DMS79 treated with DMSO at 0.1 percent for 48 hours (cell line): ENCODE data around the gene BANF1.
"Not testable (repeated sequence)": the region's sequence is repeated elsewhere in the genome, so short reads cannot be mapped to it uniquely, and the experiment has no call there.

Experiments
- DNase-seq: peaks from one replicate; lab custom pipeline; 2025; lab: John Stamatoyannopoulos, UW

Gene BANF1

GRCh38 chr11:65978391-65979238 lies 23.7 kb upstream of the BANF1 start:
- no peak for DNase-seq

DNA sequence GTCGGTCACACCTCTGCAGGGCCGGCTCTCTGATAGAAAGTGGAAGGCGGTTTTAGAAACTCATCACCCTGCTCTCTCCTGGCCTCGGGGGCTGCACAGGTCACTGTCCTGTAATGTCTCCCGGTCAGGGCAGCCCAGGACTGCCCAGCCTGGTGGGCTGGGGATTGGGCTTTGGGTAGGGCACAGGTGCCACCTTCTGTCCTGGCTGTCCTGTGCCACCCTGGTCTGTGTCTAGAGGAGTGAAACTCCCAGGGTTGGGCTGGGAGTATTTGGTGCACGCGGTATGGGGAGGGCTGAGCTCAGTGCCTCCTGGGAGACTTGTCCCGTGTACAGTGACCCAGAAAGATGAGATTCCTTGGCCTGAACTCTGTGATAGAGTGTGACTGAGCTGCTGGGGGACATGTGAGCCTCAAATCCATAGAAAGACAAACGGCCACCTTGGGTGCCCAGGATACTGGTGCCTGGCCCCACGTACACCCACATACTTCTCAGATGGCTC lies 23.0 kb upstream of the BANF1 start:
- DNase-seq = no peak

GRCh38 chr11:65981101-65981740 lies 21.1 kb upstream of the BANF1 start:
- DNase-seq = no peak

DNA sequence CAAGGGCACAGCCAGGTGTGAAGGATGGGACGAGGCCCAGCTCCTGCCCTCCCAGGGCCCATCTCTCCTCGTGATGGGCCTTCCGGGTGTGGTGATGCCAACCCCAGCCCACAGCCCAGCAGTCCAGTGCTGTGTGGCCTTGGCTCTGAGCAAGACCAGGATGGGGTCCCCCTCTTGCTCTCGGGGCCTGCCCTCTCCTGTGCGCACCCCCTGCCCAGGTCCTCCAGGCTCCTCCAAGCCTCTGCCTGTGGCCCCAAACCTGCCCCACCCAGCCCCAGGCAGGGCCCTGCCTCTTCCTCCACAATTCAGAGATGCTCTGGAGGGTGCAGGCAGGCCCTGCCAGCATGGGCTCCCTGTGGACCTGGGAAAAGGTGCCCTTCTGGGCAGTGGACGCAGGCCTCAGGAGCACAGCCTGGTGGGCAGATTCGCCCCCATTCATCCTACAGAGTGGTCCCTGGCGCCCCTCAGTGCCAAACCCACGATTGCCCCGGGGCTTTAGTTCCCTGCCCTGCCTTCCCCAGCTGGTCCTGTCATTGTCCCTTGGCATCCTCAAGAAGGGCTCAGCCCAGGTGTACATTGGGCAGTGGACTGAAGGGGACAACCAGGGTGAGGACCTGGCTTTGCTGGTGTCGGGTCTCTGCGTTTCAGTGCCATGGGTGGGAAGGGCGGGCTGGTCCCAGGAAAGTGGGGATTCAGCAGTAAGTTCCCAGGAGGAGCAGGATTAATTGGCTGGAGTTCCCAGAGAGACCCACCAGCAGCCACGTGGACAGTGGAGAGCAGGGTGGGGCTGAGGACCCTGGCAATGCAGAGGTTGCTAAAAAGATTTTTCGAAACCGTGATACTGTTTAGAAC lies 20.1 kb upstream of the BANF1 start:
- no peak for DNase-seq

- DNase-seq = no peak
These were observed 19.3 kb upstream of the BANF1 start for GRCh38 chr11:65982824-65983588.

- no peak for DNase-seq
These were observed 18.7 kb upstream of the BANF1 start for GRCh38 chr11:65983589-65983987.

DNA sequence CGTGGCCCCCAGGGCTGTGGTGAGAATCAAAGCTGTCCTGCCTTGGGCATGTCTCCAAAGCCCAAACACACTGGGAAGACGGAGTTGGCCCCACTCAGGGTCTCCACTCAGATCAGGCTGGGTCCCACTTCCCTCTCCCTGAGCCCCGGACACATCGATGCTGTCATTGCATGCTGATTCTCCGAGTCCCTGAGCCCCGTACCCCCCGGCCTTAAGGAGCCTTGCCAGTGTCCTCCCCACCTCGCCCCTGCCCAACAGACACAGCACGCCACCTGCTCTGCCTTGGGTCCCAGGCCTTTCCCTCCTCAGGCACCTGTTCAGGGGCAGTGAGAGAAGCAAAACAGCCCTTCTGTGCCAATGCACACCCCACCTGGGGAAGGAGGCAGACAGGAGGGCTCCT lies 15.0 kb upstream of the BANF1 start:
- no peak for DNase-seq

DNA sequence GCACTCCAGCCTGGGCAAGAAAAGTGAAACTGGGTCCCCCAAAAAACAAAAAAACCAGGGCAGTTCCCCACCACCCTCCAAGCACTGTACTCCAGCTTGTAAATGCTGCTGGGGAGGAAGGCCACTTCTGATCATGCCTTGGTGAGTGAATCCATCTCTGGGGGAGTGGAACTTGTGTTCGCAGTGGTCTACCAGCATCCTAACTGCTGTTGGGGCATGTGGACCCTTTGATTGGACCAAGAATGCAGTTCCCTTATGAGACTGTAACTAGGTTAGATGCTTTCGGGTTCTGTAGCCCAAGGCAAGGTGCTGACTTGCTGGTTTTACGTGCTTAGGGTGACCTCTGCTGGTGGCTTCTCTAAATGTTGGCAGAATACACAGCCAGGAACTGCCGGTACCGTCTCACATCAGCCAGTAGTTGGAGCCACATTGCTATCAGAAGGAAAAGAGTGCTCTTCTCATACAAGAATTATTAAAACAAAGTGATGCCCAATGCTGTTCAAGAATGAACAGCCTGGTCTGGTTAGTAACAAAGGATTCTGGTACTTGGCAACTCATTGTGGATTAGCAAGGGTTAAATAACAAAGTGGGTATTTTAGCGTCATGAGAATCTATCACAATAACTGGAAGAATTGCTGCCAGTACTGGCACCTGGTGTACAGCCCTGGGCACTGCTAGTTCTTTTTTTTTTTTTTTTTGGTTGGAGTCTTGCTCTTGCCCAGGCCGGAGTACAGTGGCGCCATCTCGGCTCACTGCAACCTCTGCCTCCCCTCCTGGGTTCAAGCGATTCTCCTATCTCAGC lies 13.3 kb upstream of the BANF1 start:
- peak; percentile 92 for DNase-seq

GRCh38 chr11:65992056-65992455 lies 10.2 kb upstream of the BANF1 start:
- DNase-seq = no peak

- no peak for DNase-seq
These were observed 5.0 kb upstream of the BANF1 start for GRCh38 chr11:65997286-65997685.

DNA sequence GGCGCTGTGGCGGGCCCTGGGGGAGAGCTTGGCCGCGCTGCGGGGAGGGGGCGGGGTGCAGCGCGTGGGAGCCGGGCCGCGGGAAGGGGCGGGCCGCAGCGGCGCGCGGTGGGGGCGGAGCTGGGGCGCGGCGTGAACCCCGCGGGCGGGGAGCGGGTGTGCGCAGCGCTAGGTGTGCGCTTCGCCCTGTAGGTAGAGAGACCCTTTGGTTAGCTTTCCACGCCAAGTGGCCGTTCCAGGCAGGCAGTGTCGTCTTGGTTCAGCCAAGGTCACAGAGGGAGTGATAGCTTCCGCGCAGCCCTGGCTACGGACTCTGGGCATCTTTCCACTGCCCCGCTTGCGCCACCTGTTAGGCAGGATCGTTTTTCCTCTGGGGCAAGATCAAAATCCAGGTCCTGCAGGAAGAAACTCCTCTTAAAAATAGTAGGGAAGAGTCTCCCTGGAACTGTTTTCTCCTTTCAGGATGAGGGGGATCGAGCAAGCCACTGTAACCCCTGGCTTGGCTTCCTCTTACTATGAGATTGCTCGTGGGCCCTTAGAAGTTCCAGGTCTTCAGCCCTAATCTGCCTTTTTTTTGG lies 434 bp downstream of the BANF1 start:
- DNase-seq = no peak

DNA sequence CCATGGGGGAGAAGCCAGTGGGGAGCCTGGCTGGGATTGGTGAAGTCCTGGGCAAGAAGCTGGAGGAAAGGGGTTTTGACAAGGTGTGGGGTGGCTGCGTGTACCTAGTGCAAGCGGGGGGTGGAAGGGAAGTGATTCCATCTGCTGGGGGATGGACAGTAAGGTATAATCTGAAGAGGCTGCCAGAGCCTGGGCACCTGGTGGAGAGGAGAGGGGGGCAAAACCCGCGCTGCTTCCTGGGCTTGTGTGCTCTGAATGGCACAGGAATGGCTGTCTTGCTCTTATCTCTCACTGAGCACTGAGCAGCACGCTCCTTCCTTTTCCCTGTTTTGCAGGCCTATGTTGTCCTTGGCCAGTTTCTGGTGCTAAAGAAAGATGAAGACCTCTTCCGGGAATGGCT lies 988 bp downstream of the BANF1 start:
- DNase-seq = no peak

GRCh38 chr11:66004186-66004585 lies 1.9 kb downstream of the BANF1 start:
- DNase-seq = no peak

GRCh38 chr11:66006134-66006890 lies 4.0 kb downstream of the BANF1 start:
- no peak for DNase-seq

GRCh38 chr11:66006891-66007176 lies 4.5 kb downstream of the BANF1 start:
- no peak for DNase-seq

GRCh38 chr11:66007201-66007634 lies 4.9 kb downstream of the BANF1 start:
- no peak for DNase-seq

DNA sequence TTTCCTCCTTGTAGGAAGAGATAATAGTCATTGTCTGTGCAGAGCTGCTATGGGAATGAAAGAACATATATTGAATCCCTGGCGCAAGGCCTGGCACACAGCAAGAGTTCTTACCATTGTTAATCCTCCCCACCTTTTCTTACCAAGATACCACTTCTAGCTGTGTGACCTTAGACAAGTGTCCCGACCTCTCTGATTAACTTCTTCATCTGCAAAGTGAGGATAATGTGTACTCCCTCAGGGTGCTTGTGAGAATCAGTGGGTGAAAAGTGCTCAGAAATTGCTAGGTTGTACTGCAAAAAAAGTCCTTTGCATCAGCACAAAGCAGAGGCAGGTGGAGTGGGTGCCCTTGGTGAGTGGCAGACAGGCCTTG lies 5.8 kb downstream of the BANF1 start:
- no peak for DNase-seq

GRCh38 chr11:66008468-66009101 lies 6.3 kb downstream of the BANF1 start:
- DNase-seq = peak; percentile 35

DNA sequence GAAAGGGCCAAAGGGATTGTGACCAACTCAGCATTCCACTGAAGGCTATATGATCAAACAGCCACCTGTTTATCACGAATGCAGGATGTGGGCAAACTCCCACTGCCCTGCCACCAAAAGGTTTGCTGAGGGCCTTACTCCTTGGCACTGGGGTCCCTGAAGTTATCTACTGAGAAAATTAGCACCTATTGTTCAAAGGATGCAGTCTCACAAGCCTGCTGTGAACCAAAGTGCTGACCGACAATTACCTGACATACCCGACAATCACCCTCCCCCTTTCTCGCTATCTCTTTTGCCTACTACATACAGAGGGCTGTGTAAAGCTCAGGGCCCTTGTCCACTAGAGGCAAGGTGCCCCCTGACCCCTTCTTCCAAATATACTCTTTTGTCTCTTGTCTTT lies 7.7 kb downstream of the BANF1 start:
- not testable (repeated sequence) for DNase-seq
